NB4 (cell line): ENCODE measurements around the gene ZNF778.

Experiments used
- DNase-seq: peaks from one replicate; pipeline ENCODE4 v3.0.0; 2010; ENCODE audit warnings: low read depth
- H3K4me3 ChIP-seq: one replicate; pipeline ENCODE4 v1.5.1; 2011; ENCODE audit warnings: mild to moderate bottlenecking, low read depth, low read length, moderate library complexity
- CTCF ChIP-seq: IDR thresholded peaks from one replicate; pipeline ENCODE4 v1.5.1; 2012; ENCODE audit warnings: low read depth, low read length
- MAX ChIP-seq: IDR thresholded peaks from 2 replicates; pipeline ENCODE4 v1.6.1; 2011; ENCODE audit warnings: low read depth, low read length
- MYC ChIP-seq: IDR thresholded peaks from 2 replicates; pipeline ENCODE4 v1.6.1; 2011; ENCODE audit warnings: low read depth, low read length
- POLR2A ChIP-seq: IDR thresholded peaks from 2 replicates; pipeline ENCODE4 v1.6.1; 2011; ENCODE audit warnings: mild to moderate bottlenecking; ENCODE audit not compliant: insufficient read length; ENCODE audit errors: extremely low read depth

Gene ZNF778

GRCh38 chr16:89221604-89222003, 4.1 kb downstream of the ZNF778 start:
- TF ChIP-seq MAX (no peak), CTCF (no peak), MYC (no peak), POLR2A (no peak)
- DNase-seq, result no peak
- no peak overlapping the region for H3K4me3 ChIP-seq

GRCh38 chr16:89222931-89223330, 5.4 kb downstream of the ZNF778 start:
- no peak for DNase-seq
- no peak overlapping the region for H3K4me3 ChIP-seq
- no peak for TF ChIP-seq POLR2A
- no peak for TF ChIP-seq MYC
- TF ChIP-seq MAX, result no peak
- TF ChIP-seq CTCF, result no peak

GRCh38 chr16:89224665-89225064, 7.2 kb downstream of the ZNF778 start:
- no peak overlapping the region for H3K4me3 ChIP-seq
- no peak for DNase-seq
- TF ChIP-seq POLR2A (no peak), MAX (no peak), MYC (no peak), CTCF (no peak)

GRCh38 chr16:89230255-89230654, 12.8 kb downstream of the ZNF778 start:
- no peak for DNase-seq
- no peak for TF ChIP-seq POLR2A
- no peak for TF ChIP-seq CTCF
- no peak for TF ChIP-seq MYC
- TF ChIP-seq MAX, result no peak

GRCh38 chr16:89232107-89232506, 14.6 kb downstream of the ZNF778 start:
- no peak for DNase-seq
- H3K4me3 ChIP-seq, result no peak overlapping the region
- TF ChIP-seq MYC, result no peak
- no peak for TF ChIP-seq MAX
- TF ChIP-seq CTCF, result no peak
- TF ChIP-seq POLR2A, result no peak

More at GRCh38 chr16:89230255-89230654, 12.8 kb downstream of the ZNF778 start:
- no peak overlapping the region for H3K4me3 ChIP-seq
